ENCODE results near the gene SLC24A4. TPM values are rescaled to one million over a fixed set of nuclear protein-coding genes. Genes with fewer than 3 reads are reported as not detected.

The SLC24A4 gene
- polyA plus RNA-seq, 1 donor (not counting 4 experiments of a cell fraction or from before 2014, with no cell fraction given): 0.10 TPM

GRCh38 chr14:92519246-92520101 lies 196.5 kb downstream of the SLC24A4 start:
- no peaks in the 10 kb centered on the region for H3K9me1 ChIP-seq (ENCODE audit: control insufficient read depth, extremely low read depth, insufficient read depth, low read length)
- FAIRE-seq (no peak), DNase-seq (ENCODE audit: low read depth, low spot score) (no peak)
- H3K9ac ChIP-seq (ENCODE audit: control insufficient read depth, extremely low read depth, insufficient read depth, low read length): no peak overlapping the region
- H3K9me3 ChIP-seq (ENCODE audit: control insufficient read depth, low read depth, low read length): no peaks in the 10 kb centered on the region
- dilution Hi-C loops (cut with MboI; ENCODE audit: extremely low pct_ligation_motif_present, low sequenced_read_pairs): no loop called here
- no peaks in the 10 kb centered on the region for H4K20me1 ChIP-seq (ENCODE audit: control insufficient read depth, extremely low read depth, insufficient read depth, low read length)
- no peak overlapping the region for H3K4me3 ChIP-seq (ENCODE audit: control insufficient read depth in 2 of 3, extremely low read depth in 1 of 3, insufficient read depth in 2 of 3, low read depth in 1 of 3, low read length in 3 of 3)
- no peak overlapping the region for H3K27ac ChIP-seq (ENCODE audit: control insufficient read depth, insufficient read depth, low read length)
- no peaks in the 10 kb centered on the region for H3K27me3 ChIP-seq (ENCODE audit: control insufficient read depth, extremely low read depth, insufficient read depth, low read length)
- H3K79me2 ChIP-seq (ENCODE audit: control insufficient read depth, insufficient read depth, low read length): peaks cover 10% of the 10 kb centered on the region
- H3K4me2 ChIP-seq (ENCODE audit: control insufficient read depth, extremely low read depth, insufficient read depth, low read depth, low read length): no peak overlapping the region
- no peak overlapping the region for H2AFZ ChIP-seq (ENCODE audit: control insufficient read depth, low read length)
- H3K4me1 ChIP-seq (ENCODE audit: control insufficient read depth, extremely low read depth, insufficient read depth, low read length): peaks cover 8% of the 10 kb centered on the region
- no peak for TF ChIP-seq EZH2 (IDR thresholded peaks at IDR 0.05; ENCODE audit: low read length)
- TF ChIP-seq CTCF (optimal IDR thresholded peaks at IDR 0.05 in 1 of 3, IDR thresholded peaks at IDR 0.05 in 1 of 3, conservative IDR thresholded peaks at IDR 0.05 in 1 of 3; ENCODE audit: extremely low read depth in 1 of 3, insufficient read depth in 2 of 3, low read length in 3 of 3): no peak
- no peaks in the 10 kb centered on the region for H3K36me3 ChIP-seq (ENCODE audit: control insufficient read depth in 2 of 2, extremely low read depth in 1 of 2, insufficient read depth in 2 of 2, low read length in 2 of 2)

GRCh38 chr14:92520102-92521057 lies 197.4 kb downstream of the SLC24A4 start:
- H2AFZ ChIP-seq (ENCODE audit: control insufficient read depth, low read length): no peak overlapping the region
- H3K9me3 ChIP-seq (ENCODE audit: control insufficient read depth, low read depth, low read length): no peaks in the 10 kb centered on the region
- DNase-seq (ENCODE audit: low read depth, low spot score) (no peak), FAIRE-seq (no peak)
- H3K4me3 ChIP-seq (ENCODE audit: control insufficient read depth in 2 of 3, extremely low read depth in 1 of 3, insufficient read depth in 2 of 3, low read depth in 1 of 3, low read length in 3 of 3): no peak overlapping the region
- no peaks in the 10 kb centered on the region for H3K4me1 ChIP-seq (ENCODE audit: control insufficient read depth, extremely low read depth, insufficient read depth, low read length)
- dilution Hi-C loops (cut with MboI; ENCODE audit: extremely low pct_ligation_motif_present, low sequenced_read_pairs): no loop called here
- no peaks in the 10 kb centered on the region for H3K27me3 ChIP-seq (ENCODE audit: control insufficient read depth, extremely low read depth, insufficient read depth, low read length)
- no peaks in the 10 kb centered on the region for H3K9me1 ChIP-seq (ENCODE audit: control insufficient read depth, extremely low read depth, insufficient read depth, low read length)
- H3K9ac ChIP-seq (ENCODE audit: control insufficient read depth, extremely low read depth, insufficient read depth, low read length): no peak overlapping the region
- no peaks in the 10 kb centered on the region for H3K36me3 ChIP-seq (ENCODE audit: control insufficient read depth in 2 of 2, extremely low read depth in 1 of 2, insufficient read depth in 2 of 2, low read length in 2 of 2)
- no peak overlapping the region for H3K4me2 ChIP-seq (ENCODE audit: control insufficient read depth, extremely low read depth, insufficient read depth, low read depth, low read length)
- H3K79me2 ChIP-seq (ENCODE audit: control insufficient read depth, insufficient read depth, low read length): peaks cover 10% of the 10 kb centered on the region
- no peak overlapping the region for H3K27ac ChIP-seq (ENCODE audit: control insufficient read depth, insufficient read depth, low read length)
- no peaks in the 10 kb centered on the region for H4K20me1 ChIP-seq (ENCODE audit: control insufficient read depth, extremely low read depth, insufficient read depth, low read length)
- TF ChIP-seq EZH2 (IDR thresholded peaks at IDR 0.05; ENCODE audit: low read length) (no peak), CTCF (optimal IDR thresholded peaks at IDR 0.05 in 1 of 3, IDR thresholded peaks at IDR 0.05 in 1 of 3, conservative IDR thresholded peaks at IDR 0.05 in 1 of 3; ENCODE audit: extremely low read depth in 1 of 3, insufficient read depth in 2 of 3, low read length in 3 of 3) (no peak)
